ENCODE results near the gene MAPK4. TPM values are rescaled to one million over a fixed set of nuclear protein-coding genes. Genes with fewer than 3 reads are reported as not detected.

MAPK4 gene
- total RNA-seq, 1 experiment from 2014 or later = not detected

- no peak for DNase-seq (ENCODE audit: low read depth)
Observed at GRCh38 chr18:50623694-50624352, 63.9 kb downstream of the MAPK4 start.

- DNase-seq (ENCODE audit: low read depth) = no peak
Observed at GRCh38 chr18:50624981-50625380, 65.1 kb downstream of the MAPK4 start.

- DNase-seq (ENCODE audit: low read depth) = no peak
Observed at GRCh38 chr18:50626317-50626716, 66.4 kb downstream of the MAPK4 start.

- no peak for DNase-seq (ENCODE audit: low read depth)
Observed at GRCh38 chr18:50627594-50628532, 68.0 kb downstream of the MAPK4 start.

- no peak for DNase-seq (ENCODE audit: low read depth)
Observed at GRCh38 chr18:50628533-50628905, 68.6 kb downstream of the MAPK4 start.

GRCh38 chr18:50629148-50629631 is 69.3 kb downstream of the MAPK4 start:
- no peak for DNase-seq (ENCODE audit: low read depth)

- no peak for DNase-seq (ENCODE audit: low read depth)
Observed at GRCh38 chr18:50630895-50631294, 71.0 kb downstream of the MAPK4 start.

- DNase-seq (ENCODE audit: low read depth) = no peak
Observed at GRCh38 chr18:50632895-50633515, 73.1 kb downstream of the MAPK4 start.

GRCh38 chr18:50633992-50634391 is 74.1 kb downstream of the MAPK4 start:
- no peak for DNase-seq (ENCODE audit: low read depth)

GRCh38 chr18:50636366-50637057 is 76.6 kb downstream of the MAPK4 start:
- no peak for DNase-seq (ENCODE audit: low read depth)

GRCh38 chr18:50638016-50638883 is 78.4 kb downstream of the MAPK4 start:
- DNase-seq (ENCODE audit: low read depth) = no peak

GRCh38 chr18:50638884-50639420 is 79.1 kb downstream of the MAPK4 start:
- no peak for DNase-seq (ENCODE audit: low read depth)

GRCh38 chr18:50639711-50640110 is 79.8 kb downstream of the MAPK4 start:
- no peak for DNase-seq (ENCODE audit: low read depth)

GRCh38 chr18:50642439-50642838 is 82.6 kb downstream of the MAPK4 start:
- DNase-seq (ENCODE audit: low read depth) = no peak

GRCh38 chr18:50644146-50644545 is 84.3 kb downstream of the MAPK4 start:
- DNase-seq (ENCODE audit: low read depth) = no peak

GRCh38 chr18:50644807-50645206 is 84.9 kb downstream of the MAPK4 start:
- DNase-seq (ENCODE audit: low read depth) = peak; percentile 14

- DNase-seq (ENCODE audit: low read depth) = no peak
Observed at GRCh38 chr18:50647237-50647636, 87.3 kb downstream of the MAPK4 start.

- DNase-seq (ENCODE audit: low read depth) = no peak
Observed at GRCh38 chr18:50647792-50648191, 87.9 kb downstream of the MAPK4 start.

GRCh38 chr18:50649821-50650220 is 89.9 kb downstream of the MAPK4 start:
- no peak for DNase-seq (ENCODE audit: low read depth)

GRCh38 chr18:50651334-50651733 is 91.4 kb downstream of the MAPK4 start:
- DNase-seq (ENCODE audit: low read depth) = no peak
